Ovary (tissue), 3 donors: ENCODE data around the gene DTWD2.

Source experiments
- CTCF ChIP-seq, 3 donors: fragments of 450-650 bp in 2 of 3; fragments of 200-600 bp in 1 of 3; IDR thresholded peaks; one replicate each; pipeline versions ENCODE4 v1.5.1 to v1.8.0; 2016 to 2022; ENCODE audit warnings: antibody characterized with exemption in 3 of 3, mild to moderate bottlenecking in 1 of 3
- EP300 ChIP-seq: sonication (generic); formaldehyde crosslinking; IDR thresholded peaks from one replicate; pipeline ENCODE4 v1.6.1; 2017; ENCODE audit warnings: antibody characterized with exemption
- donor health status: DM: no; HTN: no; CAD: no.

DNA sequence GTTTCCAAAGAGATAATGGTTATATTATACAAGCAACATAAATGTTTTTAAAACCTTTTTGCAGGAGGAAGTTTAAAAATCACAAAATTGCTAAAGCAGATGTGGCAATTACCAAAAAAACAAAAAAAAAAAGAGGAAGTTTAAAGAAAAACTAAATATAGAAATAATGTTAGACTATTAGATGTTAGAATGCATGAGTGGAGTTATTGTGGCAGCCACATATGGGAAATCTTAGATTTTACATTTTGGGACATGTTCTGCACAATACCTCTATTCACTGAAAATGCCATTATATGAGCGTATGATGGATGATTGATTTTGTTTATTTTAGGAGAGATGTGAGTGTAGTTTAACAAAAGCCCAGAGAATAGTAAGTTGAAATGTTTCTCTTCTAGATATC lies 31.2 kb upstream of the DTWD2 start:
- no peak for TF ChIP-seq CTCF (IDR thresholded peaks at IDR 0.05)
- no peak for TF ChIP-seq EP300
